HepG2 (cell line): ENCODE data around the gene SMC1A. TPM values are rescaled to one million over a fixed set of nuclear protein-coding genes. Genes with fewer than 3 reads are reported as not detected.

ENCODE experiments used
- CENPBD1 ChIP-seq: sonication (generic); formaldehyde crosslinking; IDR thresholded peaks from 2 replicates; pipeline ENCODE4 v1.8.0; 2022; ENCODE audit warnings: missing genetic modification reagents, low read depth, mild to moderate bottlenecking, borderline replicate concordance
- GPN1 ChIP-seq: sonication (generic); formaldehyde crosslinking; IDR thresholded peaks from 2 replicates; pipeline ENCODE4 v1.5.1; 2020; ENCODE audit warnings: missing genetic modification reagents, borderline replicate concordance
- HNRNPL ChIP-seq: fragments of 200-400 bp; formaldehyde crosslinking; IDR thresholded peaks from 2 replicates; pipeline ENCODE4 v1.6.1; 2017; ENCODE audit warnings: mild to moderate bottlenecking, low read depth, low read length
- KLF16 ChIP-seq, 2 experiments: sonication (generic) in 1 of 2; formaldehyde crosslinking in 1 of 2; IDR thresholded peaks; 2 replicates each; pipeline versions ENCODE4 v1.6.1 to v1.8.0; 2016 to 2023; ENCODE audit warnings: missing genetic modification reagents in 2 of 2, missing compliant biosample characterization in 1 of 2
- MYC ChIP-seq: sonication (generic); formaldehyde crosslinking; IDR thresholded peaks from 2 replicates; pipeline ENCODE4 v1.9.0; 2021; ENCODE audit warnings: missing genetic modification reagents, borderline replicate concordance
- PHF20 ChIP-seq: sonication (generic); formaldehyde crosslinking; IDR thresholded peaks from 2 replicates; pipeline ENCODE4 v1.5.0; 2020; ENCODE audit warnings: mild to moderate bottlenecking, missing genetic modification reagents
- POLR2AphosphoS5 ChIP-seq: IDR thresholded peaks from 2 replicates; pipeline ENCODE4 v1.6.1; 2012; ENCODE audit warnings: low read depth, low read length
- PRDM15 ChIP-seq: sonication (generic); formaldehyde crosslinking; IDR thresholded peaks from 2 replicates; pipeline ENCODE4 v1.4.0; 2020; ENCODE audit warnings: missing genetic modification reagents
- RBM39 ChIP-seq: fragments of 200-400 bp; formaldehyde crosslinking; IDR thresholded peaks from one replicate; pipeline ENCODE4 v1.6.1; 2018; ENCODE audit warnings: antibody characterized with exemption, mild to moderate bottlenecking, low read depth, low read length; ENCODE audit not compliant: poor library complexity, severe bottlenecking
- SMYD3 ChIP-seq: sonication (generic); formaldehyde crosslinking; IDR thresholded peaks from 2 replicates; pipeline ENCODE4 v1.8.1; 2023; ENCODE audit warnings: mild to moderate bottlenecking, missing genetic modification reagents
- ZFP41 ChIP-seq: sonication (generic); formaldehyde crosslinking; IDR thresholded peaks from 2 replicates; pipeline ENCODE4 v1.4.0; 2020; ENCODE audit warnings: mild to moderate bottlenecking, missing genetic modification reagents, borderline replicate concordance
- ZNF678 ChIP-seq: sonication (generic); formaldehyde crosslinking; IDR thresholded peaks from 2 replicates; pipeline ENCODE4 v1.4.0; 2020; ENCODE audit warnings: mild to moderate bottlenecking, missing genetic modification reagents
- ZSCAN21 ChIP-seq: sonication (generic); formaldehyde crosslinking; IDR thresholded peaks from 2 replicates; pipeline ENCODE4 v1.8.0; 2022; ENCODE audit warnings: mild to moderate bottlenecking, missing genetic modification reagents, moderate library complexity, borderline replicate concordance
- polyA plus RNA-seq, 8 experiments: library from polyadenylated mRNA; depleted of rRNA in 3 of 8; stranded (reverse) in 7 of 8; unstranded in 1 of 8; fragments of >200 nt; fragmentation: Illumina TruSeq in 4 of 8; extraction: Trizol in 4 of 8; gene quantifications; 2 replicates each; pipeline versions ENCODE4 v1.2.1 to v1.2.3, GENCODE V29; 2011 to 2016; ENCODE audit warnings: low read depth in 4 of 8, missing spikeins in 1 of 8, mixed read lengths in 1 of 8; ENCODE audit not compliant: insufficient read depth in 1 of 8
- total RNA-seq, 5 experiments: library from RNA; depleted of rRNA; stranded (reverse); fragments of >200 nt; fragmentation: Illumina TruSeq; extraction: Trizol; gene quantifications; 2 replicates each; pipeline ENCODE4 v1.2.3, GENCODE V29; 2016; ENCODE audit warnings: low read depth in 1 of 5
- TF ChIP-seq, protein P1 (sequence below): sonication (generic); formaldehyde crosslinking; IDR thresholded peaks from 2 replicates; pipeline ENCODE4 v1.4.0; 2020; ENCODE audit warnings: missing genetic modification reagents, borderline replicate concordance
- TF ChIP-seq, protein P2 (sequence below): sonication (generic); formaldehyde crosslinking; IDR thresholded peaks from 2 replicates; pipeline ENCODE4 v1.4.0; 2020; ENCODE audit warnings: mild to moderate bottlenecking, low read depth, missing genetic modification reagents
- TF ChIP-seq, protein P3 (sequence below): sonication (generic); formaldehyde crosslinking; IDR thresholded peaks from 2 replicates; pipeline ENCODE4 v1.8.1; 2022; ENCODE audit warnings: low read depth, mild to moderate bottlenecking, missing genetic modification reagents

Gene SMC1A
- total and polyA plus RNA-seq, 2 of the 13 experiments (the other 11 are each of a cell fraction or from before 2014, with no cell fraction given) = 9.4 to 46.6 TPM

DNA sequence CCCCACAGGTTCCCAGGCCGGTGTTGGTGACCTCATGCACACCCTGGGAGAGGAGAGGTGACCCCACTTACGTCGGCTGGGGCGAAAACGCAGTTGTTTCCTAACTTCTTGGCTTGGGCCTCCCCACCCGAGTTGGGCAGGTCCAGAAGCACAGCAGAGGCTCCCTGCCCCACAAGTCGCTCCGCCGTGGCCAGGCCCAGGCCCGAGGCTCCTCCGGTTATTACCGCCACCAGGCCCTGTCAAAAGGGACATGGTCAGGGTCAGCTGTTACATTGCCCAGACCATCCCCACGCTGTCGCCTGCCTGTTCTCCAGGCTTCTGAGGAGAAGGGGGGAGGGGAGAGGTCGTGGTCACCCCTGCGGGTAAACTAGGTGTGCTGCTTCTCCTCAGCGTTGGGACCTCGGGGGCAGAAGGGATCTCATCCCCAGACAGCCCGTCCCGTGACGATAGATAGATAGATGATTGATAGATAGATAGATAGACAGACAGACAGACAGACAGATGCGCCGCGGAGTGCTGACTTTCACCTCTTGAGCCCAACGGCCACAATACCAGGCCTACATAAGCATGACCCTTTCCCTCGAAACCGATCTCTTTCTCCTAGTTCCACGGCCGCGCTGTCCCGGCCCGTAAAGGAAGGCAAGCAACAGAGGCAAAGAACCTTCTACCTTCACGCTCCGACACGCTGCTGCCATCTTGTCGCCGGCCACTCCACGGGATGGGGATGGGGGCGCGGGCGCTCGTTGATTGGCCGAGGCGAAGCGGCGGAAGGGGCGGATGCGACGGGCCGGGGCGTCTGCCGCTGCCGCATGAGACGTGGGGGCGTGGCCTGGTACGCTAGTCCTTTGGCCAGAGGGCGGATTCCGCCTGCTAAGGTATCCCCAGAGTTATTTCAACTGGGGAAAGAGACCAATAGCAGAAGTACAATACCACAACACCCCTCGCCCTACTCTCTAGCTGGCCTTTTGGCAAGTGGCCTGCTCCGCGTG lies 11.5 kb upstream of the SMC1A start, which contains the start of gene HSD17B10 (continued):
- 0 out of 2 replicates have a peak, but pooled peaks have one; percentile 27 for TF ChIP-seq PHF20 (CRISPR knock-in tag)
- TF ChIP-seq ZFP41 (CRISPR knock-in tag) = no peak
- TF ChIP-seq KLF16 (CRISPR knock-in tag; IDR thresholded peaks at IDR 0.05) = 0 out of 4 replicates have a peak, but pooled peaks of 1 of the 2 experiments have one; percentile 23
- 0 out of 2 replicates have a peak, but pooled peaks have one; percentile 34 for TF ChIP-seq ZSCAN21 (CRISPR knock-in tag)
- TF ChIP-seq ZNF678 (CRISPR knock-in tag) = no peak
- TF ChIP-seq, protein P1, sequence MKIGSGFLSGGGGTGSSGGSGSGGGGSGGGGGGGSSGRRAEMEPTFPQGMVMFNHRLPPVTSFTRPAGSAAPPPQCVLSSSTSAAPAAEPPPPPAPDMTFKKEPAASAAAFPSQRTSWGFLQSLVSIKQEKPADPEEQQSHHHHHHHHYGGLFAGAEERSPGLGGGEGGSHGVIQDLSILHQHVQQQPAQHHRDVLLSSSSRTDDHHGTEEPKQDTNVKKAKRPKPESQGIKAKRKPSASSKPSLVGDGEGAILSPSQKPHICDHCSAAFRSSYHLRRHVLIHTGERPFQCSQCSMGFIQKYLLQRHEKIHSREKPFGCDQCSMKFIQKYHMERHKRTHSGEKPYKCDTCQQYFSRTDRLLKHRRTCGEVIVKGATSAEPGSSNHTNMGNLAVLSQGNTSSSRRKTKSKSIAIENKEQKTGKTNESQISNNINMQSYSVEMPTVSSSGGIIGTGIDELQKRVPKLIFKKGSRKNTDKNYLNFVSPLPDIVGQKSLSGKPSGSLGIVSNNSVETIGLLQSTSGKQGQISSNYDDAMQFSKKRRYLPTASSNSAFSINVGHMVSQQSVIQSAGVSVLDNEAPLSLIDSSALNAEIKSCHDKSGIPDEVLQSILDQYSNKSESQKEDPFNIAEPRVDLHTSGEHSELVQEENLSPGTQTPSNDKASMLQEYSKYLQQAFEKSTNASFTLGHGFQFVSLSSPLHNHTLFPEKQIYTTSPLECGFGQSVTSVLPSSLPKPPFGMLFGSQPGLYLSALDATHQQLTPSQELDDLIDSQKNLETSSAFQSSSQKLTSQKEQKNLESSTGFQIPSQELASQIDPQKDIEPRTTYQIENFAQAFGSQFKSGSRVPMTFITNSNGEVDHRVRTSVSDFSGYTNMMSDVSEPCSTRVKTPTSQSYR (CRISPR knock-in tag) = peak; percentile 14; the same call in 1 of the 2 replicates
- TF ChIP-seq, protein P2, sequence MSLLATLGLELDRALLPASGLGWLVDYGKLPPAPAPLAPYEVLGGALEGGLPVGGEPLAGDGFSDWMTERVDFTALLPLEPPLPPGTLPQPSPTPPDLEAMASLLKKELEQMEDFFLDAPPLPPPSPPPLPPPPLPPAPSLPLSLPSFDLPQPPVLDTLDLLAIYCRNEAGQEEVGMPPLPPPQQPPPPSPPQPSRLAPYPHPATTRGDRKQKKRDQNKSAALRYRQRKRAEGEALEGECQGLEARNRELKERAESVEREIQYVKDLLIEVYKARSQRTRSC (CRISPR knock-in tag) = no peak
- TF ChIP-seq GPN1 (CRISPR knock-in tag) = no peak
- TF ChIP-seq MYC (CRISPR knock-in tag) = no peak
- no peak for TF ChIP-seq SMYD3
- peak; percentile 66 for TF ChIP-seq POLR2AphosphoS5
- TF ChIP-seq, protein P3, sequence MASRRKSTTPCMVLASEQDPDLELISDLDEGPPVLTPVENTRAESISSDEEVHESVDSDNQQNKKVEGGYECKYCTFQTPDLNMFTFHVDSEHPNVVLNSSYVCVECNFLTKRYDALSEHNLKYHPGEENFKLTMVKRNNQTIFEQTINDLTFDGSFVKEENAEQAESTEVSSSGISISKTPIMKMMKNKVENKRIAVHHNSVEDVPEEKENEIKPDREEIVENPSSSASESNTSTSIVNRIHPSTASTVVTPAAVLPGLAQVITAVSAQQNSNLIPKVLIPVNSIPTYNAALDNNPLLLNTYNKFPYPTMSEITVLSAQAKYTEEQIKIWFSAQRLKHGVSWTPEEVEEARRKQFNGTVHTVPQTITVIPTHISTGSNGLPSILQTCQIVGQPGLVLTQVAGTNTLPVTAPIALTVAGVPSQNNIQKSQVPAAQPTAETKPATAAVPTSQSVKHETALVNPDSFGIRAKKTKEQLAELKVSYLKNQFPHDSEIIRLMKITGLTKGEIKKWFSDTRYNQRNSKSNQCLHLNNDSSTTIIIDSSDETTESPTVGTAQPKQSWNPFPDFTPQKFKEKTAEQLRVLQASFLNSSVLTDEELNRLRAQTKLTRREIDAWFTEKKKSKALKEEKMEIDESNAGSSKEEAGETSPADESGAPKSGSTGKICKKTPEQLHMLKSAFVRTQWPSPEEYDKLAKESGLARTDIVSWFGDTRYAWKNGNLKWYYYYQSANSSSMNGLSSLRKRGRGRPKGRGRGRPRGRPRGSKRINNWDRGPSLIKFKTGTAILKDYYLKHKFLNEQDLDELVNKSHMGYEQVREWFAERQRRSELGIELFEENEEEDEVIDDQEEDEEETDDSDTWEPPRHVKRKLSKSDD (CRISPR knock-in tag) = no peak
- no peak for TF ChIP-seq HNRNPL
- no peak for TF ChIP-seq CENPBD1 (CRISPR knock-in tag)
- TF ChIP-seq PRDM15 (CRISPR knock-in tag) = no peak
- TF ChIP-seq RBM39 = no peak
